TTC549 (cell line): Measurements from ENCODE around the gene GMPPB.

ENCODE experiments used
- FAIRE-seq: peaks from 2 replicates; lab custom pipeline; 2012; peaks lifted over from hg19 to GRCh38; lab: Jason Lieb, UNC

The GMPPB gene

DNA sequence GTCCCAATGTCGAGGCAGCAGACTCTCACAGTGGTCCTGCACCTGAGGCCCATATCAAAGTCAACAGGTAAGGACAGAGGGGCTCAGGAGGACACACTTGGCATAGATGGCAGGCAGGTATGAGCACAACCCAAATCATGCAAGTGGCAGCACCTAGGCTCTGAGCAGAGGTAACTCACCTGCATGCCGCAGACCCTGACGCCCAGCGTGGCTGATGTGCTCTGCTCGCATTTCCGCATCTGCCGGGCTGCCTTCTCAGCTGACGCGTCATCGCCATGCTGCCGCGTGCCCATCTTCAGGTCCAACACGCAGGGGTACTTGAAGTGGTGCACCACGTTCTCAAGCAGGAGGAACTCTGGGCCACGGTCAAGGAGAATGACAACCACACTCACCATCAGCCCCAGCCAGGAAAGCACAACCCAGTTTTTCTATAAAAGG is 4.2 kb upstream of the GMPPB start:
- no peak for FAIRE-seq

DNA sequence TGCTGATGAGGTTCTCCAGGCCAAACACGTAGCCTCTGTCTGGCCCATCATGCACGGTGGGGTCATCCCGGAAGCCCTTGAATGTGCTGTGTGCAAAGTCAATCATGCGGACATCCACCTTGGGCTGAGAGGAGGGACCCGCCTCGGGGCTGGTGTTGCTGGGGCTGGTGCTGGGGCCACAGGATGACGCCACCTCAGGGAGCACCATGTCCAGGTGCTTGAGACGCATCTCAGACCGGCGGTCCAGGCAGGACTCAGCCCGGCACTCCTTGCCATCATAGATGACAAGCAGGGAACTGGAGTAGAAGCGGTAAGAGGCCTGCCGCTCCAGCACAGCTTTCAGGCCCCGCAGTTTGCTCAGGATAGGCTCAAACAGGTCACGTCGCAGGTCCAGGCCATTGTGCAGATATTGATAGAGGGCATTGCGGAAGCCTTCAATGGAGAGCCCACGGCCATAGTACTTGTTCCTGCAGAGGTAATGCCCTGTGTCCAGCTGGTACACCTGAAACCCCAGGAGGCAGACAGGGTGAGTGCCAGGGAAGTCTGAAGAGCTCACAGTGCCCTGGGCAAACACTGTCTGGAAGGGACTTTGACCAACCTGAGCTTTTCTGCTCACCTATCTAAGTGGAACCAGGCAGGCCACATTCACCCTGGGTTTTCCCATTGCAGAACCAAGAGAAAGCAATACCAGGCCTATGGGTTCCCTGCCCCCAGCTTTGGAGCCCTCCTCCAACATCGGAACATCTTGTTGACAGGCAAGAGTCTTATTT is 3.6 kb upstream of the GMPPB start:
- no peak for FAIRE-seq

DNA sequence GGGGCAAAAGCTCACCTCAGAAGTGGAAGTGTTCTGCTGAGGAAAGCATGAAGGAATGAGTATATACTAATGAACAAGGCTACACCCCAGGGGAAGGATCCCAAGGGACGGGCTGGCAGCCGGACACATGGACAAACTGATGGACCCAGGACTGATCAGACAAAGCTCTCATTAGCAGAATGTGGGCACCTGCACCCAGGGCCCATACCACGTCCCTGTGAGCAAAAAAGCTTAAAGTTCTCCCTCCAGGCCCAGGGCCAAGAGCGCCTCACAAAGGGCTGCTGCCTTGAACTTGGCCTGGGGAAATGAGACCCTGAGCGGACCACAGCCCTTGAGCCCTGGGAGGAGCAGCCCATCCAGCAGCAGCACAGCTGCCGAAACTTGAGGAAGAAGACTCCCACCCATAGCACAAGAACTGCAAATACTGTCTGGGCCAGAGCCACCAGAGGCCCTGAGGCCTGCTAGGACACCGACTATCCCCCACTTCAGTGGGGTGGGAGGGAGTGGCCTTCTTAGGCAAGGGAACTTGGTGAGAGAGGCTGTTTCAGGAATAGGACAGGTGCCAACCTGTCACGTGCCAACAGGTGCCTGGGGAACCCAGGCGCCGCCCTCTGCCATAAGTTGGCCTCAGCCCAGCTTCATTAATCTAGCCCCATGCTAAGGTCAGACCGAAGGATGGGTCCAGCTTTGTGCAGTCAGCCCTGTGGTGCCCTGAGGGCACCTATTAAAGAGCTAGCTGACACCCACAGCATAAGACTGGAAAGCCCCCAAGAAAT is 2.3 kb upstream of the GMPPB start:
- no peak for FAIRE-seq

DNA sequence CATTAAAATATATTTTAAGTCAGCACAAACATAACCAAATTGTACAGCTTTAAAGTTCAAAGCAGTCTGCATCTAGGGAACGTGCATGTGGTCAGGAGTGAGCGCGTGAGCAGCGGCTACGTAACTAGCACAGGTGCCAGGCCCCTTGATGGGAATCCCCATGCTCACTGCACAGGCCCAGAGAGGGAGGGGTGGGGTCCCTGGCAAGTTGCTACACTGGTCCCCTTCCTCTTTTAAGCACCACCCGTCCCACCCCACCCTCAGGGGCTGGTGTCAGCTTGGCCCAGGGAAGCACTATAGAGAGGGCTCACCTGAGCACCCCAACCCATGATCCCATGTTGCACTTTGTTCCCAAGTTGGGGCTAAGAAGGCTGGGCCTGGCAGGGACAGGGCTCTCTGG is 835 bp upstream of the GMPPB start:
- no peak for FAIRE-seq

DNA sequence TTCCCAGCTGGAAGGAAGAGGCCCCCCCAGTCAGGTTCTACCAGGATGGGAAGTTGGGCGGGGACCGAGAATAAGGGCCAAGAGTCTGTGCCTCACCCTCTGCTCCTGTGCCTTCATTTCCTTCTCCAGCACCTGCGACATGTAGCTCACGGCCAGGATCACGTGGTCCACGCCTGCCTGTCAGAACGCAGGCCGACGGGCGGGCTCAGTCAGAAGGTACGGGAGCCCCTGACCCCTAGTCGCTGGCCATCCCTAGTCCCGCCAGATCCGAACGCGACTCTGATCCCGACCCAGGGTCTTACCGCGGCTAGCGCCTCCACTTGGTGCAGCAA is 489 bp downstream of the GMPPB start:
- no peak for FAIRE-seq

DNA sequence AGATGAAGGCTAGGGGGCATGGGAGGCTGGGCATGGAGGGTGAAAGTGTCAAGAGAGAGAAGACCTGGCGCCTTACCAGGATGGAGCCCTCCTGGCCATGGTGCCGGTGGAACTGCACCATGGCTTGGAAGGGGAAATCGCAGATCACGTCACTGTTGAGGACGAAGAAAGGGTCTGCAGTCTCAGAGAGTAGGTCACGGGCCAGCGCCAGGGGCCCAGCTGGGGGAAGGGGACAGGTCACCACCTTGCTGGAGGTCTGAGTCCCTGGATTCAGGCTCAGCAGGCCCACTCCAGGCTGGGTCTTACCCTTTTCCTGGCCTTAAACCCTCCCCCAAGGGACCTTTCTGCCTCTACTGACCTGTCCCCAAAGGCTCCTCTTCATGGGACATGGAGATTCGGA is 855 bp downstream of the GMPPB start:
- no peak for FAIRE-seq

DNA sequence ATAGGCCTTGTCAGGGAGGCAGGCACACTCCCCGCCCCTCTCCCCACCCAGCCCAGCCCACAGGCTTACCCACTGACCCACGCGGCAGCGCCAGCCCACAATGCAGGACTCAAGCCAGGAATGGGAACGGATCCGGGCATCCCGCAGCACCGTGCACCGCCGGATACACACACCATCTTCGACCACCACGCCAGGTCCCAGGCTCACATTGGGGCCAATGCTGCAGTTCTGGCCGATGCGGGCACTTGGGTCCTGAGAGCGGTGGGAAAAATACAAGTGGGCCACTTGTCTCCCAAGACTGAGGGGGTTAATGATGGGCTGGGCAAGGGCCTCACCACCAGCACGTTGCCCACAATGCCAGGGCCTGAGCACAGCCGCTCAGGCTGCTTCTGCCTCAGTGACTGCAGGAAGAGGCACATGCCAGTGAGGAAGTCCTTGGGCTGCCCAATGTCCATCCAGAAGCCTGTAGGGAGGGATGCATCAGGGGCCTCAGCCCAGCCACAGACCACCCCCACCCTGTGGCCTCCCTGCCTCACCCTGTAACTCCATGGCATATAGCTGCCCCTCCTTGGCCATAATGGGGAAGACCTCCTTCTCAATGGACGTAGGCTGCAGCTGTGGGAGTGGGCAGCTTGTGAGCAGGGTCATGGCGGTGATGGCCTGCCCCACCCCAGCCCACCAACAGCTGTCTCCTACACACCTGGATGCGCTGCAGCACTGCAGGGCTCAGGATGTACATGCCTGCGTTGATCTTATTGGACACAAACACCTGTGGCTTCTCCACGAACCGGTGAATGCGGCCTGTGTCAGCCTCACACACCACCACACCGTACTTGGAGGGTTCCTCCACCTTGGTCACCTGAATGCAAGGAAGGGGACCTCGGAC is 1.6 kb downstream of the GMPPB start:
- FAIRE-seq: no peak

DNA sequence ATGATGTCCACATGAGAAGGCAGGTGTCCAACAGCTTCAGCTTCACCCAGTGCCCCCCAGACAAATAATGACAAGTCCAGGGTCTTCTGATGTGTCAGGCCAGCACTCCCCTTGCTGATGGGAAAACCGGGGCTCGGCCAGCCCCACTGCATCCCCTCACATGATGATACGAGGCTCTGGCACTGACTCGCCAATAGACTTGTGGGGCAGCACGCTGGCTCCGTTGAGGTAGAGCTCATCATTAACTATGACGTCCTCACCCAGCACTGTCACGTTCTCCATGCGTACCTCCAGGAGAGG is 2.2 kb downstream of the GMPPB start:
- FAIRE-seq: no peak

DNA sequence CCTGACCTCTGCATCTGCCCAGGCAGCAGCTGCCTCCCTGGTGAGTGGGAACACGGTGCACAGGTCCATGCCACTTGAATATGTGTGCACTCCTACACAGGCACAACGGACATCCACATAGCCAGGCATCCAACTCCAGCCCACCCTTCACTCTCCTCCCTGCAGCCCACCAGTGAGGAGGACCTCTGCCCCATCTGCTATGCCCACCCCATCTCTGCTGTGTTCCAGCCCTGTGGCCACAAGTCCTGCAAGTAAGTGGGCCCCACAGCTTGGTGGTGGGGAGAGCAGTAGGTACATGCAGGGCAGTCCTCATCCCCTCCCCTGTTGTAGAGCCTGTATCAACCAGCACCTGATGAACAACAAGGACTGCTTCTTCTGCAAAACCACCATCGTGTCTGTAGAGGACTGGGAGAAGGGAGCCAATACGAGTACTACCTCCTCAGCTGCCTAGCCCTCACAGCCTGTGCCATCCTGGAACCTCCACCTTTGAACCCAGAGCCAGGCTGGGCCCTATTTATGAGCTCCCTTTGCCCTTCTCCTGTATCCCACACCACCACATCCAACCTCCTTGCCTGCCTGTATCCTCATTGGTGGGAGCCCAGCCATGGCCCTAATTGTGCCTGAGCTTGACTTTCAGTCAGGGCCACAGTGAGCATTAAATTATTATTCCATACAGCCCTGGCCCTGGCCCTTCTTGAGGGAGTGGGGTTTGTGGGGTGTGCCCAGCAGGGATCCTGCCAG is 2.7 kb downstream of the GMPPB start:
- no peak for FAIRE-seq

DNA sequence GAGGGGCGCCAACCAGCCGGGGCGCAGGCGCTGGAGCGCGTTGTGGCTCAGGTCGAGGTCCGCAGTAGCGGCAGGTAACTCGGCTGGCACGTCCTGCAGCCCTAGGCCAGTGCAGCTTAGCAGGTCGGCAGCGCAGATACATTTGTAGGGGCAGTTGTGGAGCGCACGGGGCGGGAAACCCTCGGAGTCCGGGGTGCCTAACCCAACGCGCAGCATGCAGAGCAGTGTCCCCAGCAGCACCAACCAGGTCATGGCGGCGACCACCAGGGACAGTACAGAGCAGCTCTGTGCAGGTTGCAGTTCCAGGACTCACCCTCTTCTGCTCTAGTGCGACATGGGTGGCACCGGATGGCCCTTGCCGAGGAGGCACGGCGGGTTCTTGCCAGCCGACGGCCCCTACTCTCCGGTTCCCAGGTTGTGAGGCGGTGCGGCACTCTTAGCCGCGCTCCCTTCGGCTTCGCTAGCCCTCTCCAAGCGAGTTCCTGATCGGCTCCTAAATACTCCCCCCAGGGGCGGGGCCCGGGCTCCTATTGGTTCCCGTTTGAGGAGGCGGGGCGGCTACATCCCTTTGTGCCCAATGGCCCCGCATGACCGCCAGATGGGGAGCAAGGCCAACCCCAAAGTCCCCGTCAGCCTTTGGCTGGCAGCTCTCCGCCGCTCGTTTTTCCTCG is 4.4 kb downstream of the GMPPB start, which contains the start of gene AMIGO3:
Gene AMIGO3 (minus strand): TSS at position 471 of the 671 bp plus-strand sequence. CDS start 219 bp downstream, at position 252.
- no peak for FAIRE-seq

DNA sequence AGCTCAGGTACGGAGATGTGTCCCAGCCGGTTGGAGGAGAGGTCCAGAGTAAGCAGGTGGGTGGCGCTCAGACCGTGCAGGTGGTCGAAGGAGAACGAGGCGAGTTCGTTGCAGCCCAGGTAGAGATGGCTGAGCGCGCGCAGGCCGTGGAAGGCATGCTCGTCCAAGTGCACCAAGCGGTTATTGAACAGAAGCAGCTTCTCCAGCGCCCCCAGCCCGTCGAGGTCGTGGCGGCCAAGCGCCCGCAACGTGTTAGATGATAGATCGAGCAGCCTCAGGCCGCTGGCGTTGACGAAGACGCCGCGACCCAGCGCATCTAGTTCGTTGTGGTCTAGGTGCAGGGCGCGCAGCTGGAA is 4.9 kb downstream of the GMPPB start:
- FAIRE-seq: no peak

DNA sequence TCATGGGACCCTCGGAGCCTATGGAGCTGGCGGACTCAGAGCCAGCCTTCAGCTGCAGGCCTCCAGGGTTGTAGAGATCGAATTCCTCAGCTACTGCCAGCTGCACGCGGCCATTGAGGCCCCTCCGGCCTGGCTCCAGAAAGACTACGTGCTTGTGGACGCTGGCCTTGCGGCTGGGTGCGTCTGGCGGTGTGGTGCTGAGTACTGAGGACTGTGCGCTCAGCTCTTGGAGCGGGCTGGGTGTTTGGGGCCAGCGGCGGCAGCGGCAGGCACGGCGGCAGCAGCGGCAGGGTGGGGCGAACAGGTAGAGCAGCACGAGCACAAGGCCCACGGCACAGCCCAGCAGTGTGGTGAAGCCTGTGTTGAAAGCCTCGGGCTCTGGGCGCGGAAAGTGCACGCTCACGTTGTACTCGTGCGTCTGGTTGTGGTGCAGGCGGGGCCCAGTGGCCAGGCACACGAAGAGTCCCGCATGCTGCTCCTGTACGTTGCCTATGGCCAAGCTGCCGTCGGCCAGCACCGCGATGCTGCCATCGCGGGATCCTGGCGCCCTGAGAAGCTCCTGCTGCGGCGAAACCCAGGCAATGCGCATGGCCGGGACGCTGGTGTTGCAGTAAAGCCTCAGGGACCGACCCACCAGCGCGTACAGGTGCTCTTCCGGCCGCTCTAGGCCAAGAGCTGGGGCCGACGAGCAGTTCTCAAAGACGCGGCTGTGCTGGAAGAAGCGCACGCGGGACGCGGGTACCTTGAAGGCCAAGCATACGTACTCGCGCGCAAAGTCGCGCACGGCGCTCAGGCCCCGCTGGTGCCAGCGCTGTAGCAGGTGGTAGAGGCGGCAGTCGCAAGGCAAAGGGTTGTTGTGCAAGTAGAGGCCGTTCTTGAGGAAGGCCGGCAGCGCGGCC is 5.5 kb downstream of the GMPPB start:
- FAIRE-seq: no peak

DNA sequence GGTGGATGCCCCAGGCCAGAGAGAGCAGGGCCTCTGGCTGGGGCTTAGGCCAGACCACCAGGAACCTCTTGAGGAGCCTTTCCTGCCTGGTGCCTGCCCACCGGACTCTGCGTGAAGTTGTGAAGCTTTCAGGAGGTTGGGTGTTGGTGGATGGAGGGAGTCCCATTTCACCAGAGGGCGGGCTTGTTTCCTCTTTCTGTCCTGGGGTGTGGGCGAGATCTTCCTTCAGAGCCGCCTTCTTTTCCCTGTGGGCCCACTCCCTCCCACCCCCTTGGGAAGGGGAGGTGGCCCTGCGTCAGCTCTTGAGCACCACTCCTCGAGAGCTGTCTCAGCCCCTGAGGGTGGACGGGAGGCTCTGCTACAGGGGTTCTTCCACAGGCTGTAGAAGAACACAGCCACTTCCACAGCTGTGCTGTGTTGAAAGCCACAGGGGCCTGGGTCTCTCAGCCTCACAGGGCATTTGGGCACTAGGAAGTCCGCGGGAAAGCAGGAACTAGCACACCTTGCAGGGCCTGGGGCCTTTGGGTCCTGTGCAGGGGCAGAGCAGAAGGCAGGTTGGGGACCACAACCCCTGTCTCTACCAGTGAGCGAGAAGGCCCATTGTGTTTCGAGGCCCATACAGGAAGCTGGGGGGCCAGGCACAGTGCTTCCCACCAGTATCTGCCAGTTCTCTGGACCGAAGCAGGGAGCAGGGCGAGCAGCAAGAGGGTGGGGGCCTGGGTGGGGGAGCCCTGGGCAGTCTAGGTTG is 6.4 kb downstream of the GMPPB start:
- FAIRE-seq: no peak

DNA sequence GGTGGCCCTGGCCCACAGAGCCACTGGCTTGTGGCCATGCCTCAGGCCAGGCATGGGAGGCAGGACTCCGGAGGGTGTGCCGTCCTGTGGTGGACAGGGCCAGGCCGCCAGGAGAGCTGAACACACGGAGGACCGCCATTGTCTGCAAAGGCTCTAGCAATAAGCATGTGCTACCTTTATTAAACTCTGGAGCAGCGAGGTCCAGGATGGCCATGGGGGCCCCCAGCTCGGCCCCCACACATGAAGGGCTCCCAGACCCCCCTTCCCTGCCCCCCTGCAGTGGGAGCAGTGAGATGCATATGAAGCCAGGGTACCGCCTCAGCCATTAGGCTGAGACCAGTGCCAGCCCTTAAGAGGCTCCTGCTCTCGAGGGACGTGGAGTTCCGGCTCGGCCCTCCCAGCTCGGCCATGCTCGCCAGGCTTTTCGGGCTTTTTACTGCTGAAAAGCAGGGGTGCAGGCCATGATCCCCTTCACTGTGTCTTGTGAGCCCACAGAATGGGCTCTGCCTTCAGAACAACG is 7.0 kb downstream of the GMPPB start:
- FAIRE-seq: no peak

DNA sequence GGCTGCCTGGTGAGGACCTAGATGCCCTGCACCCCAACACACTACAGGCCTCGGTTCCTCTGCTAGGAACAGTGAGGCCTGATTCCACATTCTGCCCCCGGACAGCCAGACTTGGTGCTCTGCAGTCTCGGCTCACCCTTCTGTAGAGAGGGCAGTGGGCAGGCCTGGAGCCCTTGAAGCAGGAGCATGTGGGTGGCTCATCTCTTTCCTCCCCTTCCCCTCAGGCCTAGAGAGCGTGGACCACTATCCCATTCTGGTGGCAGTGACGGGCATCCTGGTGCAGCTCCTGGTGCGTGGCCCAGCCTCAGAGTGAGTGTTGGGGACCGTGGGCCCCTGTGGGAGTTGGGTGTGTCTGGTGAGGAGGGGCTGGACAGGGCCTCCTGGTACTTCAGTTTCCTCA is 7.6 kb downstream of the GMPPB start:
- no peak for FAIRE-seq

DNA sequence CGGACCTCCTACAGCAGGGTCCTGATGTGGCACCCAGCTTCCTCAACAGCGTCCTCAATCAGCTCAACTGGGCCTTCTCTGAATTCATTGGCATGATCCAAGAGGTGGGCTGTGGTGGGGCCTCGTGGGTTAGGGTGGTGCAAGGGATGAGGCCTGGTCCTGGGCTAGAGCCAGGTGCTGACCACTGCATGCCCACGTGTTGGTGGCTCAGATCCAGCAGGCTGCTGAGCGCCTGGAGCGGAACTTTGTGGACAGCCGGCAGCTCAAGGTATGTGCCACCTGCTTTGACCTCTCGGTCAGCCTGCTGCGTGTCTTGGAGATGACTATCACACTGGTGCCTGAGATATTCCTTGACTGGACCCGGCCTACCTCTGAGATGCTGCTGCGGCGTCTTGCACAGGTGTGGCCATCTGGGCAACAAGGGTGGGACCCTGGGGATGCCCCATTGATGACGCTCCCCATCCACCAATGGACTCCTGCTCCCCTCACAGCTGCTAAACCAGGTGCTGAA is 8.1 kb downstream of the GMPPB start:
- no peak for FAIRE-seq

DNA sequence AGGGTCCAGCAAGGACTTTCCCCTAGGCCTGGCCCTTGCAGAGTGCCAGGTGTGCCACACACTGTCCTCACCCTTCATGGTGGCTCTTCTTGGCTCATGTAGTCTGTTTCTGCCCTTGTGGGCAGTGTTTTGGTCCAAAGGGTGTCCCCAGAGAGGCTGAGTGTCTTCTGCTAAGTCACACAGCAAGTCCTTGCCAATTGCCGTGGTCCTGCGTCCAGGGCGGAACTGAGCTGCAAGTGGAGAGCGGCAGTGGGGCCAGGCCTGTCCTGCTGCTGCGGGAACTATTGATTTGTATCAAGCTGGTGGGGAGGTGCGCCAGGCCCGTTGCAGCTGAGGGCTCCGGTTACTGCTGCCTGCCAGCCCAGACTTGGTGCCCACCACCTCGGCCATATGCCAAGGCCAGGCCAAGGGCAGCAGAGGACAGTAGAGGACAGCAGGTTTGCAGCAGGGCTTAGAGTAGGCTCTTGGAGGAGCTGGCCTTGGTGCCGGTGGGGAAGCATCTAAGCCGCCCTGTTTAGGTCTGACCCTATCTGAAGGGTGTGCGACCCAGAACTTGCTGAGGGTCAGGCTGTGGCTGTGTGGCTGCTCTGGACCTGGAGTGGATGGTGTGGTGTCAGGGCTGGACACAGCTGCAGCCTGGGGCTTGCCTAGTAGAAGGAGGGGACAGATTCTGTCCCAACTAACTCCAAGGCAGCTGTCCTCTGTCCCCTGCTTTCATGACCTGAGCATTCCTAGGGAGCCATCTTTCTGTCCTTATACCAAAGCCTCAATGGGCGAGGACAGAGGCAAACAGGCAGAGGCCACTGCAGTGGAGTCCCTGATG is 8.8 kb downstream of the GMPPB start:
- no peak for FAIRE-seq

DNA sequence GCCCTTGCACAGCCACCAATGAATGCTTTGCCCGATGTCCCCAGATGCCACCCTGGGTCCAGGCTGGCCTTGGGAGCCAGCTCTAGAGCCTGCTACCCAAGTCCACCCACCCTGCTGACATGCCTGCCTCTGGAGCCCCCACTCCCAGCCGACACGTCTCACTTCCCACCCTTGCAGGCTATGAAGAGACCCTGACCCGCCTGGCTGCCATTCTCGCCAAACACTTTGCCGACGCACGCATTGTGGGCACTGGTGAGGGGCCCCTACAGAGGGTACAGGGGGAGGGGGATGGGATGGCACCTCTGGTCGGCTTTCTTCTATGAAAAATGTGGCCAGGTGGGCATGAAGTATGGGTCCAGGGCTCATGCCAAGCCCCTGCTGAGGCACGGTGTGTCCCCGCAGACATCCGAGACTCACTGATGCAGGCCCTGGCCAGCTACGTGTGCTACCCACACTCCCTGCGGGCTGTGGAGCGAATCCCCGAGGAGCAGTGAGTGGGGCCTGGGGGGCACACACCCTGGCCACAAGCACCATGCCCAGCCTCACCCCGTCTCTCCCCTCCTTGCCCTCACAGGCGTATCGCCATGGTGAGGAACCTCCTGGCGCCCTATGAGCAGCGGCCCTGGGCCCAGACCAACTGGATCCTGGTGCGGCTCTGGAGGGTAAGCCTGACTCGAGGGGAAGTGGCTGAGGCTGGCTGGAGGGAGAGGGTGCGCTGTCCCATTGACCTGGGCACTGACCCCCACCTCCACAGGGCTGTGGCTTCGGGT is 10.2 kb downstream of the GMPPB start:
- FAIRE-seq: no peak
